Measurements from ENCODE around the gene SULT1A1. TPM values are rescaled to one million over a fixed set of nuclear protein-coding genes. Genes with fewer than 3 reads are reported as not detected.
"Not testable (repeated sequence)": the region's sequence is repeated elsewhere in the genome, so short reads cannot be mapped to it uniquely, and the experiment has no call there.

The SULT1A1 gene
- total and polyA plus RNA-seq, 10 donors: 35.2 to 184 (median 53.6) TPM

- H3K9me3 ChIP-seq: no peaks in the 10 kb centered on the region
- H3K27me3 ChIP-seq (replicated peaks in 1 of 7): no peaks in the 10 kb centered on the region
- TF ChIP-seq POLR2A (IDR thresholded peaks at IDR 0.05) (no peak), CTCF (IDR thresholded peaks at IDR 0.05 in 8 of 11, conservative IDR thresholded peaks at IDR 0.05 in 3 of 11) (no peak), POLR2AphosphoS5 (IDR thresholded peaks at IDR 0.05) (no peak)
- H3K36me3 ChIP-seq: peaks cover 0 to 6% (median 0%) of the 10 kb centered on the region in 6 donors
- 46 to 80% (median 65%) methylated on average over 7 of the region's 7 CpGs for WGBS, 5 donors
- H3K27ac ChIP-seq: peak overlapping the region in 1 of 8 donors; percentile 4
- intact Hi-C loops (cut with DNase I; ENCODE audit: low total_unique reads): no loop called here
- H3K4me3 ChIP-seq: no peak overlapping the region
- DNase-seq: peak; percentile 18
- peaks cover 0 to 30% (median 6%) of the 10 kb centered on the region in 6 donors for H3K4me1 ChIP-seq
Observed at GRCh38 chr16:28616636-28617035, 6.8 kb upstream of the SULT1A1 start.

GRCh38 chr16:28616224-28616577 lies 6.4 kb upstream of the SULT1A1 start:
- H3K4me3 ChIP-seq; intact Hi-C loops (cut with DNase I; ENCODE audit: low total_unique reads); H3K27me3 ChIP-seq (replicated peaks in 1 of 7); H3K9me3 ChIP-seq; H3K36me3 ChIP-seq; H3K27ac ChIP-seq: not testable (repeated sequence)
- peak; percentile 42 for DNase-seq
- WGBS, 5 donors: 73 to 90% (median 81%) methylated on average over 7 of the region's 7 CpGs
- H3K4me1 ChIP-seq: peaks cover 0 to 29% (median 6%) of the 10 kb centered on the region in 6 donors

- H3K27ac ChIP-seq; H3K4me3 ChIP-seq; H3K36me3 ChIP-seq; H3K27me3 ChIP-seq (replicated peaks in 1 of 7); H3K9me3 ChIP-seq; intact Hi-C loops (cut with DNase I; ENCODE audit: low total_unique reads): not testable (repeated sequence)
- WGBS, 5 donors: 54 to 71% (median 64%) methylated on average over 16 to 18 of the region's 24 CpGs
- TF ChIP-seq CTCF (IDR thresholded peaks at IDR 0.05 in 8 of 11, conservative IDR thresholded peaks at IDR 0.05 in 3 of 11): peak; percentile 40 to 75 (median 67)
- peak in 1 of 3 donors; percentile 25 for TF ChIP-seq POLR2AphosphoS5 (IDR thresholded peaks at IDR 0.05)
- DNase-seq: peak; percentile 86
- H3K4me1 ChIP-seq: peaks cover 0 to 34% (median 10%) of the 10 kb centered on the region in 6 donors
Observed at GRCh38 chr16:28615486-28616223, 5.8 kb upstream of the SULT1A1 start.

- H3K36me3 ChIP-seq; H3K9me3 ChIP-seq; intact Hi-C loops (cut with DNase I; ENCODE audit: low total_unique reads); H3K4me3 ChIP-seq; H3K27ac ChIP-seq; H3K27me3 ChIP-seq (replicated peaks in 1 of 7): not testable (repeated sequence)
- WGBS, 5 donors: 81 to 91% (median 83%) methylated on average over 5 to 15 of the region's 16 CpGs
- H3K4me1 ChIP-seq: peaks cover 0 to 45% (median 18%) of the 10 kb centered on the region in 6 donors
- DNase-seq: peak; percentile 61
Observed at GRCh38 chr16:28614561-28614960, 4.7 kb upstream of the SULT1A1 start.

GRCh38 chr16:28613912-28614311 lies 4.1 kb upstream of the SULT1A1 start:
- H3K36me3 ChIP-seq; H3K27me3 ChIP-seq (replicated peaks in 1 of 7); H3K4me3 ChIP-seq; intact Hi-C loops (cut with DNase I; ENCODE audit: low total_unique reads); H3K27ac ChIP-seq; H3K9me3 ChIP-seq: not testable (repeated sequence)
- peak; percentile 71 for DNase-seq
- H3K4me1 ChIP-seq: peaks cover 0 to 52% (median 23%) of the 10 kb centered on the region in 6 donors
- WGBS, 5 donors: 43 to 100% (median 45%) methylated on average over 3 to 7 of the region's 26 CpGs; no CpG with 5 or more reads in 1 of the 5 donors

GRCh38 chr16:28612359-28613280 lies 2.8 kb upstream of the SULT1A1 start:
- H3K27me3 ChIP-seq (replicated peaks in 1 of 7); H3K27ac ChIP-seq; H3K4me3 ChIP-seq; intact Hi-C loops (cut with DNase I; ENCODE audit: low total_unique reads); DNase-seq; H3K9me3 ChIP-seq: not testable (repeated sequence)
- WGBS, 5 donors: no CpG with 5 or more reads among the region's 17 CpGs
- Histone ChIP-seq H3K4me1 (peaks cover 0 to 53% (median 23%) of the 10 kb centered on the region in 6 donors), H3K36me3 (peaks cover 0 to 11% (median 2%) of the 10 kb centered on the region in 6 donors)
